ENCODE results near the gene EPHA4.
A peak's percentile ranks its signal among the peaks of the same experiment; 100 is the strongest.

Gene EPHA4

GRCh38 chr2:221572219-221572820 lies at the start of gene EPHA4:
EPHA4 (minus strand) TSS chr2:221572304; CDS start chr2:221572248, 56 bp downstream.
- DNase-seq: peak; percentile 97

GRCh38 chr2:221618007-221618406 lies 45.9 kb upstream of the EPHA4 start:
- DNase-seq: peak; percentile 74

- DNase-seq: no peak
Measured at GRCh38 chr2:221616561-221616960, 44.5 kb upstream of the EPHA4 start.

- DNase-seq: no peak
Measured at GRCh38 chr2:221614274-221614673, 42.2 kb upstream of the EPHA4 start.

GRCh38 chr2:221612800-221613199 lies 40.7 kb upstream of the EPHA4 start:
- DNase-seq: no peak

- DNase-seq: no peak
Measured at GRCh38 chr2:221612161-221612560, 40.1 kb upstream of the EPHA4 start.

- DNase-seq: no peak
Measured at GRCh38 chr2:221610675-221611074, 38.6 kb upstream of the EPHA4 start.

GRCh38 chr2:221610255-221610654 lies 38.2 kb upstream of the EPHA4 start:
- DNase-seq: peak; percentile 14

GRCh38 chr2:221608442-221608841 lies 36.3 kb upstream of the EPHA4 start:
- DNase-seq: no peak

GRCh38 chr2:221606424-221606823 lies 34.3 kb upstream of the EPHA4 start:
- peak; percentile 89 for DNase-seq

GRCh38 chr2:221605751-221606240 lies 33.7 kb upstream of the EPHA4 start:
- DNase-seq: peak; percentile 10

GRCh38 chr2:221602938-221603337 lies 30.8 kb upstream of the EPHA4 start:
- no peak for DNase-seq

- DNase-seq: no peak
Measured at GRCh38 chr2:221601376-221601775, 29.3 kb upstream of the EPHA4 start.

GRCh38 chr2:221600388-221600787 lies 28.3 kb upstream of the EPHA4 start:
- DNase-seq: no peak

- peak; percentile 19 for DNase-seq
Measured at GRCh38 chr2:221596192-221596591, 24.1 kb upstream of the EPHA4 start.

- no peak for DNase-seq
Measured at GRCh38 chr2:221590861-221591365, 18.8 kb upstream of the EPHA4 start.

- no peak for DNase-seq
Measured at GRCh38 chr2:221589696-221590095, 17.6 kb upstream of the EPHA4 start.

- DNase-seq: no peak
Measured at GRCh38 chr2:221588306-221588985, 16.3 kb upstream of the EPHA4 start.

GRCh38 chr2:221581986-221582385 lies 9.9 kb upstream of the EPHA4 start:
- DNase-seq: no peak

GRCh38 chr2:221574231-221574570 lies 2.1 kb upstream of the EPHA4 start:
- DNase-seq: no peak

GRCh38 chr2:221573430-221574230 lies 1.5 kb upstream of the EPHA4 start:
- peak; percentile 97 for DNase-seq

GRCh38 chr2:221572821-221573429 lies 821 bp upstream of the EPHA4 start:
- DNase-seq: peak; percentile 90

GRCh38 chr2:221571551-221572218 lies 419 bp downstream of the EPHA4 start:
- DNase-seq: peak; percentile 82

All from eye (tissue), 1 donor.